Rectal smooth muscle tissue (tissue), 1 donor: Measurements from ENCODE around the gene BACE1-AS.

Source experiments
- H3K27ac ChIP-seq: one replicate; pipeline ENCODE4 v1.7.0; 2013; ENCODE audit warnings: low read depth, low read length, inconsistent platforms
- H3K27me3 ChIP-seq: one replicate; pipeline ENCODE4 v1.7.0; 2013; ENCODE audit warnings: low read length; ENCODE audit not compliant: control insufficient read depth, insufficient read depth
- H3K36me3 ChIP-seq: one replicate; pipeline ENCODE4 v1.7.0; 2013; ENCODE audit warnings: low read length; ENCODE audit not compliant: control insufficient read depth, insufficient read depth
- H3K4me1 ChIP-seq: one replicate; pipeline ENCODE4 v1.7.0; 2013; ENCODE audit warnings: low read length; ENCODE audit not compliant: control insufficient read depth, insufficient read depth
- H3K4me3 ChIP-seq: one replicate; pipeline ENCODE4 v1.7.0; 2013; ENCODE audit warnings: low read length
- H3K9ac ChIP-seq: one replicate; pipeline ENCODE4 v1.7.0; 2013; ENCODE audit warnings: low read length

The BACE1-AS gene

GRCh38 chr11:117273550-117274289 is 17.4 kb upstream of the BACE1-AS start:
- H3K36me3 ChIP-seq: peaks cover 2% of the 10 kb centered on the region
- H3K27me3 ChIP-seq: no peaks in the 10 kb centered on the region
- H3K27ac ChIP-seq: no peak overlapping the region
- no peak overlapping the region for H3K4me3 ChIP-seq
- H3K9ac ChIP-seq: no peak overlapping the region
- no peaks in the 10 kb centered on the region for H3K4me1 ChIP-seq

GRCh38 chr11:117278347-117278746 is 12.8 kb upstream of the BACE1-AS start:
- H3K4me1 ChIP-seq: no peaks in the 10 kb centered on the region
- no peak overlapping the region for H3K4me3 ChIP-seq
- no peaks in the 10 kb centered on the region for H3K27me3 ChIP-seq
- peaks cover 11% of the 10 kb centered on the region for H3K36me3 ChIP-seq
- H3K9ac ChIP-seq: no peak overlapping the region
- H3K27ac ChIP-seq: no peak overlapping the region

- Histone ChIP-seq H3K36me3 (peaks cover 13% of the 10 kb centered on the region), H3K27ac (no peak overlapping the region), H3K27me3 (no peaks in the 10 kb centered on the region), H3K4me3 (no peak overlapping the region), H3K9ac (no peak overlapping the region), H3K4me1 (no peaks in the 10 kb centered on the region)
Observed at GRCh38 chr11:117279711-117280376, 11.3 kb upstream of the BACE1-AS start.

- Histone ChIP-seq H3K4me3 (no peak overlapping the region), H3K9ac (no peak overlapping the region), H3K36me3 (peaks cover 17% of the 10 kb centered on the region), H3K4me1 (no peaks in the 10 kb centered on the region), H3K27me3 (no peaks in the 10 kb centered on the region), H3K27ac (peak overlapping the region; percentile 27)
Observed at GRCh38 chr11:117281159-117281558, 10.0 kb upstream of the BACE1-AS start.

GRCh38 chr11:117281869-117282268 is 9.3 kb upstream of the BACE1-AS start:
- no peaks in the 10 kb centered on the region for H3K27me3 ChIP-seq
- H3K27ac ChIP-seq: no peak overlapping the region
- H3K4me3 ChIP-seq: no peak overlapping the region
- H3K36me3 ChIP-seq: peaks cover 20% of the 10 kb centered on the region
- H3K4me1 ChIP-seq: no peaks in the 10 kb centered on the region
- H3K9ac ChIP-seq: no peak overlapping the region

GRCh38 chr11:117282956-117283355 is 8.2 kb upstream of the BACE1-AS start:
- H3K27me3 ChIP-seq: no peaks in the 10 kb centered on the region
- H3K36me3 ChIP-seq: peaks cover 20% of the 10 kb centered on the region
- no peaks in the 10 kb centered on the region for H3K4me1 ChIP-seq
- H3K9ac ChIP-seq: no peak overlapping the region
- H3K4me3 ChIP-seq: no peak overlapping the region
- H3K27ac ChIP-seq: no peak overlapping the region

- Histone ChIP-seq H3K27me3 (no peaks in the 10 kb centered on the region), H3K27ac (no peak overlapping the region), H3K4me3 (no peak overlapping the region), H3K36me3 (peaks cover 20% of the 10 kb centered on the region), H3K9ac (no peak overlapping the region), H3K4me1 (no peaks in the 10 kb centered on the region)
Observed at GRCh38 chr11:117284053-117284452, 7.1 kb upstream of the BACE1-AS start.

GRCh38 chr11:117286588-117286987 is 4.6 kb upstream of the BACE1-AS start:
- peaks cover 33% of the 10 kb centered on the region for H3K36me3 ChIP-seq
- no peaks in the 10 kb centered on the region for H3K4me1 ChIP-seq
- no peaks in the 10 kb centered on the region for H3K27me3 ChIP-seq
- H3K4me3 ChIP-seq: no peak overlapping the region
- H3K9ac ChIP-seq: no peak overlapping the region
- no peak overlapping the region for H3K27ac ChIP-seq

GRCh38 chr11:117287668-117288067 is 3.5 kb upstream of the BACE1-AS start:
- H3K36me3 ChIP-seq: peaks cover 27% of the 10 kb centered on the region
- H3K4me3 ChIP-seq: no peak overlapping the region
- no peak overlapping the region for H3K9ac ChIP-seq
- H3K27ac ChIP-seq: no peak overlapping the region
- H3K4me1 ChIP-seq: no peaks in the 10 kb centered on the region
- no peaks in the 10 kb centered on the region for H3K27me3 ChIP-seq

- H3K27ac ChIP-seq: no peak overlapping the region
- H3K4me3 ChIP-seq: no peak overlapping the region
- H3K9ac ChIP-seq: no peak overlapping the region
- H3K27me3 ChIP-seq: no peaks in the 10 kb centered on the region
- peaks cover 29% of the 10 kb centered on the region for H3K36me3 ChIP-seq
- H3K4me1 ChIP-seq: no peaks in the 10 kb centered on the region
Observed at GRCh38 chr11:117289795-117290194, 1.4 kb upstream of the BACE1-AS start.

GRCh38 chr11:117292616-117293015 is 1.5 kb downstream of the BACE1-AS start:
- Histone ChIP-seq H3K9ac (no peak overlapping the region), H3K27ac (no peak overlapping the region), H3K27me3 (no peaks in the 10 kb centered on the region), H3K4me1 (no peaks in the 10 kb centered on the region), H3K36me3 (peaks cover 22% of the 10 kb centered on the region), H3K4me3 (no peak overlapping the region)

GRCh38 chr11:117295438-117296137 is 4.4 kb downstream of the BACE1-AS start:
- Histone ChIP-seq H3K9ac (no peak overlapping the region), H3K27me3 (no peaks in the 10 kb centered on the region), H3K27ac (no peak overlapping the region), H3K4me3 (no peak overlapping the region), H3K36me3 (peaks cover 7% of the 10 kb centered on the region), H3K4me1 (peaks cover 2% of the 10 kb centered on the region)
